Esophagus muscularis mucosa (tissue), 3 donors: ENCODE measurements around the gene ANKLE2.
"Not testable (repeated sequence)": the region's sequence is repeated elsewhere in the genome, so short reads cannot be mapped to it uniquely, and the experiment has no call there.

Experiments
- POLR2A ChIP-seq: fragments of 450-650 bp; IDR thresholded peaks from one replicate; pipeline ENCODE4 v1.6.1; 2017; ENCODE audit warnings: antibody characterized with exemption, moderate library complexity, mild to moderate bottlenecking, low read depth
- POLR2AphosphoS5 ChIP-seq, 2 donors: sonication (generic); formaldehyde crosslinking; IDR thresholded peaks; one replicate each; pipeline ENCODE4 v1.6.1; 2017; ENCODE audit warnings: antibody characterized with exemption in 2 of 2
- TF ChIP-seq, protein P1 (sequence below), 3 experiments: fragments of 200-600 bp in 2 of 3; fragments of 450-650 bp in 1 of 3; sonication (generic) in 2 of 3; IDR thresholded peaks; one replicate each; pipeline ENCODE4 v1.5.1; 2017 to 2019; ENCODE audit warnings: antibody characterized with exemption in 3 of 3, mild to moderate bottlenecking in 2 of 3, moderate library complexity in 1 of 3

DNA sequence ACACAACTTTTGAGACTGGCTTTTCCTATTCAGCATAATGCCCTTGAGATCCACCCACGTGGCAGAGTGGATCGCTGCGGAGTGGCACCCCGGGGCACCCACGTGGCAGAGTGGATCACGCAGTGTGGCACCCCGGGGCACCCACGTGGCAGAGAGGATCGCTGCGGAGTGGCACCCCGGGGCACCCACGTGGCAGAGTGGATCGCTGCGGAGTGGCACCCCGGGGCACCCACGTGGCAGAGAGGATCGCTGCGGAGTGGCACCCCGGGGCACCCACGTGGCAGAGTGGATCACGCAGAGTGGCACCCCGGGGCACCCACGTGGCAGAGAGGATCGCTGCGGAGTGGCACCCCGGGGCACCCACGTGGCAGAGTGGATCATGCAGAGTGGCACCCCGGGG lies 2.8 kb downstream of the ANKLE2 start:
- TF ChIP-seq, protein P1, sequence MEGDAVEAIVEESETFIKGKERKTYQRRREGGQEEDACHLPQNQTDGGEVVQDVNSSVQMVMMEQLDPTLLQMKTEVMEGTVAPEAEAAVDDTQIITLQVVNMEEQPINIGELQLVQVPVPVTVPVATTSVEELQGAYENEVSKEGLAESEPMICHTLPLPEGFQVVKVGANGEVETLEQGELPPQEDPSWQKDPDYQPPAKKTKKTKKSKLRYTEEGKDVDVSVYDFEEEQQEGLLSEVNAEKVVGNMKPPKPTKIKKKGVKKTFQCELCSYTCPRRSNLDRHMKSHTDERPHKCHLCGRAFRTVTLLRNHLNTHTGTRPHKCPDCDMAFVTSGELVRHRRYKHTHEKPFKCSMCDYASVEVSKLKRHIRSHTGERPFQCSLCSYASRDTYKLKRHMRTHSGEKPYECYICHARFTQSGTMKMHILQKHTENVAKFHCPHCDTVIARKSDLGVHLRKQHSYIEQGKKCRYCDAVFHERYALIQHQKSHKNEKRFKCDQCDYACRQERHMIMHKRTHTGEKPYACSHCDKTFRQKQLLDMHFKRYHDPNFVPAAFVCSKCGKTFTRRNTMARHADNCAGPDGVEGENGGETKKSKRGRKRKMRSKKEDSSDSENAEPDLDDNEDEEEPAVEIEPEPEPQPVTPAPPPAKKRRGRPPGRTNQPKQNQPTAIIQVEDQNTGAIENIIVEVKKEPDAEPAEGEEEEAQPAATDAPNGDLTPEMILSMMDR (IDR thresholded peaks at IDR 0.05) = not testable (repeated sequence)
- TF ChIP-seq POLR2A; POLR2AphosphoS5 (IDR thresholded peaks at IDR 0.05): not testable (repeated sequence)
